Activated CD8-positive, alpha-beta memory T cell treated with anti-CD3 and anti-CD28 coated beads, Interleukin-2, amount 50 U/mL, for 4 hours (primary cell): Measurements from ENCODE around the gene EGFR.

Experiments
- DNase-seq: peaks from one replicate; pipeline ENCODE4 v3.0.0-alpha.2; 2020

Gene EGFR

GRCh38 chr7:55198634-55199392, 180.0 kb downstream of the EGFR start:
- DNase-seq, result no peak

DNA sequence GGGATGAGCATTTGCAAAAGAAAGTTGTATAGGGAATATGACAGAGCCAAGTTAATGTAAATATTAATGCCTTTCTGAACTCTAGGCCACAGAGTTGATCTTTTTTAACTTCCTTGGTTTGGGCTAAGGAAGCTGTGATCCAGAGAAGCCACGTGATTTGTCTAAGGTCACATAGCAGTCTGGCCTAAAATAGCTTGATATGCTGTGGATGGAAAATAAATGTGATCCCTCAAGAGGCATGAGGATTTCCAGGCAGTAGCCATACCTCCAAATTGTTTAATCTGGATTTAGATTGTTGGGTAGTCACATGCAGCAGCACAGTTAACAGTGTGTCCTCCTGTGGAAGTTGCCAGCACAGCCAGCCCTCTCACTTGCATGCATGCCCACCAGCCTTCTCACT, 180.6 kb downstream of the EGFR start:
- no peak for DNase-seq

- no peak for DNase-seq
Observed at GRCh38 chr7:55200441-55200840, 181.6 kb downstream of the EGFR start.

DNA sequence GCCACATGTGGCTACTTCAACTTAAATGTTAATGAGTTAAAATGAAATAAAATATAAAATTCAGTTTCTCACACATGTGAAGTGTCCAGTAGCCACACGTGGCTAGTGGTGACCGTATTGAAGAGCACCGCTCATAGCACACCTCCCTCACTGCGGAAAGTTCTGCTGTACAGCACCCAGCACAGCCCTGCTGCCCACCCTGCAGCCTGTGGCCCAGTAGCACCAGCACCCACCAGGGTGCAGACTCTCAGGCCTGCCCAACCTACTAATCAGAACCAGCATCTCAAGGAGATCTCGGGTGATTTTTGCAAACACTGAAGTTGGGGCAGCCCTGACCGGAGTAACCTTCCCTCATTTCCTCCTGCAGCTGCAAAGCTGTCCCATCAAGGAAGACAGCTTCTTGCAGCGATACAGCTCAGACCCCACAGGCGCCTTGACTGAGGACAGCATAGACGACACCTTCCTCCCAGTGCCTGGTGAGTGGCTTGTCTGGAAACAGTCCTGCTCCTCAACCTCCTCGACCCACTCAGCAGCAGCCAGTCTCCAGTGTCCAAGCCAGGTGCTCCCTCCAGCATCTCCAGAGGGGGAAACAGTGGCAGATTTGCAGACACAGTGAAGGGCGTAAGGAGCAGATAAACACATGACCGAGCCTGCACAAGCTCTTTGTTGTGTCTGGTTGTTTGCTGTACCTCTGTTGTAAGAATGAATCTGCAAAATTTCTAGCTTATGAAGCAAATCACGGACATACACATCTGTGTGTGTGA, 183.5 kb downstream of the EGFR start:
- DNase-seq, result no peak

GRCh38 chr7:55203300-55203699, 184.5 kb downstream of the EGFR start:
- DNase-seq, result no peak

GRCh38 chr7:55205124-55205955, 186.5 kb downstream of the EGFR start:
- DNase-seq, result no peak

DNA sequence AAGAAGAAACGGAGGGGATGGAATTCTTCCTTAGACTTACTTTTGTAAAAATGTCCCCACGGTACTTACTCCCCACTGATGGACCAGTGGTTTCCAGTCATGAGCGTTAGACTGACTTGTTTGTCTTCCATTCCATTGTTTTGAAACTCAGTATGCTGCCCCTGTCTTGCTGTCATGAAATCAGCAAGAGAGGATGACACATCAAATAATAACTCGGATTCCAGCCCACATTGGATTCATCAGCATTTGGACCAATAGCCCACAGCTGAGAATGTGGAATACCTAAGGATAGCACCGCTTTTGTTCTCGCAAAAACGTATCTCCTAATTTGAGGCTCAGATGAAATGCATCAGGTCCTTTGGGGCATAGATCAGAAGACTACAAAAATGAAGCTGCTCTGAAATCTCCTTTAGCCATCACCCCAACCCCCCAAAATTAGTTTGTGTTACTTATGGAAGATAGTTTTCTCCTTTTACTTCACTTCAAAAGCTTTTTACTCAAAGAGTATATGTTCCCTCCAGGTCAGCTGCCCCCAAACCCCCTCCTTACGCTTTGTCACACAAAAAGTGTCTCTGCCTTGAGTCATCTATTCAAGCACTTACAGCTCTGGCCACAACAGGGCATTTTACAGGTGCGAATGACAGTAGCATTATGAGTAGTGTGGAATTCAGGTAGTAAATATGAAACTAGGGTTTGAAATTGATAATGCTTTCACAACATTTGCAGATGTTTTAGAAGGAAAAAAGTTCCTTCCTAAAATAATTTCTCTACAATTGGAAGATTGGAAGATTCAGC, 187.6 kb downstream of the EGFR start:
- DNase-seq, result no peak

GRCh38 chr7:55207436-55208125, 188.8 kb downstream of the EGFR start:
- DNase-seq, result no peak

DNA sequence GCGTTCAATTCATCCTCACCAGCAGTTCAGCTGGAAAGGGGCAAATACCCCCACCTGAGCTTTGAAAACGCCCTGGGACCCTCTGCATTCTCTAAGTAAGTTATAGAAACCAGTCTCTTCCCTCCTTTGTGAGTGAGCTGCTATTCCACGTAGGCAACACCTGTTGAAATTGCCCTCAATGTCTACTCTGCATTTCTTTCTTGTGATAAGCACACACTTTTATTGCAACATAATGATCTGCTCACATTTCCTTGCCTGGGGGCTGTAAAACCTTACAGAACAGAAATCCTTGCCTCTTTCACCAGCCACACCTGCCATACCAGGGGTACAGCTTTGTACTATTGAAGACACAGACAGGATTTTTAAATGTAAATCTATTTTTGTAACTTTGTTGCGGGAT, 190.5 kb downstream of the EGFR start:
- no peak for DNase-seq

DNA sequence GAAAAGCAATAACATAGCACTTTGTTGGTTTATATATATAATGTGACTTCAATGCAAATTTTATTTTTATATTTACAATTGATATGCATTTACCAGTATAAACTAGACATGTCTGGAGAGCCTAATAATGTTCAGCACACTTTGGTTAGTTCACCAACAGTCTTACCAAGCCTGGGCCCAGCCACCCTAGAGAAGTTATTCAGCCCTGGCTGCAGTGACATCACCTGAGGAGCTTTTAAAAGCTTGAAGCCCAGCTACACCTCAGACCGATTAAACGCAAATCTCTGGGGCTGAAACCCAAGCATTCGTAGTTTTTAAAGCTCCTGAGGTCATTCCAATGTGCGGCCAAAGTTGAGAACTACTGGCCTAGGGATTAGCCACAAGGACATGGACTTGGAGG, 191.4 kb downstream of the EGFR start:
- no peak for DNase-seq

GRCh38 chr7:55210716-55211115, 191.9 kb downstream of the EGFR start:
- DNase-seq, result no peak

DNA sequence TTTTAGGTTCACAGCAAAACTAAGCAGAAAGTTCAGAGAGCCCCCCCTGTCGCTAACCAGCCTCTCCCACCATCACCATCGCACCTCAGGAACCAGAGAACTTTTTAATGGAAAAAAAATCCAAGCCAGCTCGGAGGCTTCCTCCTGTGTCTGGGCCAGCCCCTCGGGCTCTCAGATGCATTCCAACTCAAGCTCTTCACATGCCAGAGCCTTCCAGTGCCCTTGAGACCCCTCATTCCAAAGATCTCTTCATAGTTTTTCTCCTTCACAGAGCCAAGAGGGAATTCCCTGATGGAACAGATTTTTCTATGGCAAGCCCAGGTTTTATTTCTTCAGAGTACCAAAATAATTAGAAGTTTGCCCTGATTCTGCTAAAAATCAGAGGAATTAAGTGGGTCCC, 192.9 kb downstream of the EGFR start:
- DNase-seq, result no peak

DNA sequence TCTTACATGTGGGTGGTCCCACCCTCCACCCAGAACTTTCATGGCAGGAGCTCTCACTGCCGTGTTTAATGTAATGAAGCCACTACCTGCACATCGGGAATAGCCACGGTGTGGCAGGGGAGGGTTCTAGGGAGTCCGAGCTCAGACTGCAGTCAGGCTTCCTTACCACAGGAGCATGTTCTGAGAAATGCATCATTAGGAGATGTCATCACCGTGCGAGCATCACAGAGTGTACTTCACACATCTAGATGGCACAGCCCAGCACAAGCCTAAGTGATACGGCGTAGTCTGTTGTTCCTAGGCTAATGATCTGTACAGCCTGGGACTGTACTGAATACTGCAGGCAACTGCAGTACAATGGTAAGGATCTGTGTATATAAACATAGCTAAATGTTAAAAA, 193.4 kb downstream of the EGFR start:
- no peak for DNase-seq

DNA sequence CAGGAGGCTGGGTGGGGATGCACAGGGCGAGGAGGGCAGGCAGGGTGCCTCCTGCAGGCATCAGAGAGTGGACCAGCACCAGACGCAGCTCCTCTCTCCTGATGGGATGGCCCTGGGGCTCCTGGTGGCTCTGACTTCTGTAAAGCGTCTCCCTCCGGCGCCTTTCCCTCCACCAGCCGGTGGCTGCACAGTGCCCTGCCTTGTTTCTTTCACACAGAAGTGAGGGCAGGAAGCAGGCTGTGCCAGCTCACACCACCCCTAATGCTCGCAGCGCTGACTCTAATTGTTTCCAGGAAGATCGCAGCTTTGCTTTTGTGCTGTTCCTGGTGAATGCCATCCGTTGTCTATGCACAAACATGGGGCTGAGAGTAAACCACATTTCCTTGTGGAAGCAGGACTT, 194.0 kb downstream of the EGFR start:
- DNase-seq, result no peak

DNA sequence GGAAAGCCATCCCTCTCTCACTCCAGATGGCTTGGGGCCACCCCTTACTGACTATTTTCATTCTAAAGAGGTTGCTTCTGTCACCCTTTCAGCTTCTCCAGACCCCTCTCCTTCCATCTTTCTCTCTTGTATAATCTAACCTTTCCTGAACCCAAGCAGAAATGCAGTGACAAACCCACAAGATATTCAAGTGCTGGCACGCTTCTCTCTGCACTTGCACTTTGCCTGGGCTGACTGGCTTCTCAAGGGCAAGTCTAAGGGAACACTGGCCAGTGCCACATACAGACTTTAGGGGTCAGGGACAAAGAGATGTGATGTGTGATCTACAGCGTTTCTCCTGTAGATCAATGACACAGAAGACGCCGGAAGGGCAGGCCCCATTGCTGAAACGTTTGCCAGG, 195.9 kb downstream of the EGFR start:
- no peak for DNase-seq

DNA sequence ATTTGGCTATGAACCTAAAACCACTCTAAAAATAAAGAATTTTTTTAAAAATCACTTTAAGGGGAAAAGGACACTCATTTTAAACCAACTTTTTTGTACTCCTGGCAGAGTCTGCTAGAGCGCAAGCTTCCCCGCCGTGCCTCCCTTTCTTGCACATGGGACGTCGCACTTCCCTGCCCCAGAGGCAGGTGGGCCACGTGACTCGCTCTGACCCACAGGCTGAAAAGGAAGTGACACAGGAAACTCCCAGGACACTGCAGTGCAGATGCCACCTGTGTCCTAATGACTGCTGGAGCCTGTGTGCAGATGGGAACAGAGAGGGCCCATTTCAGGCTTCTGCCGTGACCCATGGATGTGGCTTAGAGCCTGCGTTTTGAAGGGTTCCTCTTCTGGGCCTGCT, 204.2 kb downstream of the EGFR start:
- no peak for DNase-seq

DNA sequence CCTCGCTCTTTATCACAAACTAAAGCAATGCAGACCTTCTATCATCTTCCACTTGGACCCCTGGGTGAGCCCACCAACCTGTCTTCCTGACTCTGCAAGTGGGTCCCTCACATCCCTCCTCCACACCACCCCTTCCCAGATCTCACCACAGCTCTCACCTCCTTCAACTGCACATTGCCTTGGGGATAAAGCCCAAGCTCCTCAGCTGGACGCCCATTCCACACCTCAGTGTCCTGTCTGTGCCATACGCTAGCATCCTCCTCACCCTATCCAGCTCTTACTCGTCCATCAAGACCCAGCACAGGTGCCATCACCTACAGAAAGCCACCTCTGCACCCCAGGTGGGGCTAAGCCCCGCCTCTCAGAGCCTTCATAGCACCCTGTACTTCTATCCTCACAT, 205.3 kb downstream of the EGFR start:
- DNase-seq, result no peak

DNA sequence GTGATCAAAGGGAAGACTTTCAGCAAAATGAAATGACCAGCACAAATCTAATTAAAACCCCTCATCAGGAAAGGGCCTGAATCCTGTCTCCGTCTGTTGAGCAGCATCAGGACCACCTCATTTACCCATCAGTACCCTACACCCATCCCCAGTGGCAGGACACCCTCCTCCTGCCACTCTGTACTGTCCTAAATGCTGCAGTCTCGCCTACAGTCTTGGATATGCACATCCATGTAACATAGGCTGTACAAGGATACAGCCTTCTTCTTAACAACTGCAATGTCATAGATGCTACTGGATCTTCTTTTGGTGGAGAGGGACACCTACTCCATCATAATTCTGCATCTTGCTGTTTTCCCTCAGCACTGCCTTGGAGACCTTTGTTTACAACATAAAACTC, 206.0 kb downstream of the EGFR start:
- no peak for DNase-seq

- no peak for DNase-seq
Observed at GRCh38 chr7:55230014-55230413, 211.2 kb downstream of the EGFR start.

- DNase-seq, result no peak
Observed at GRCh38 chr7:55231736-55232280, 213.0 kb downstream of the EGFR start.

DNA sequence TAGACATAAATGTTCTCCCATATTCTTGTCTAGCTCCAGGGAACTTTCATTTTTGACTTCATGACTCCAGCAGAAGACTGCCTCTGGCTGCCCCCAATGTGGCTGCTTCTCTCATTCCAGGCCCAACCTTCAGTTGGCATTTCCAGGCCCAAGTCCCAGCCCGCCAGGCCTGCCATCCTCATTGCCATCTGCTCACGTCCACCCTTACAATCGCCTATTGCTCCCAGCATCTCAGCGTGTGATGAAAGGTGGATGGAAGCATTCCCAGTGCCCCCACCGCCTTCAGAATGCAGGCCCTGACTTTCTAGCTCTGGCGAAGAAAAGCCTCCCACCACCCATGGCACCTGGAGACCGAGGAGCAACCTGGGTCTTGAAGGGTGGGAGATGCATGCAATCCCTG, 214.2 kb downstream of the EGFR start:
- no peak for DNase-seq

DNA sequence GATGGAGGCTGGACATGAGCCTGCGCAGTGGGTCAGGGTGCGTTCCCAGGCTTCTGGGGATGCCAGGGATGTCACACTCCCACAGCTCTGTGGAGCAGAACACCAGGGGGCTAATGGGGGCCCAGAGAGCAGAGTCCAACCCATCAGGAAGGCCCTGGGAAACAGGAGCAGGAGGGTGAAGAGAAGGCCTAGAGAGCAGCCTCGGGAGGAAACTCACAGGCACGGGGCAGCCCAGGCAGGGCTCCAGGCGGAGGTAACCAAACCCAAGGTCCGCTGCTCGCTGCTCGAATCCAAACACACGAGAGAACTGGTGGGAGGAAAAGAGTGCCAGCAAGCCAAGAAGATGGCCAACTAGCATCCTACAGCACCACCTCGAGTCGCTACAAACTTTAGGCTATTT, 215.6 kb downstream of the EGFR start:
- DNase-seq, result no peak
